ENCODE data around the gene LRRC27. TPM values are rescaled to one million over a fixed set of nuclear protein-coding genes. Genes with fewer than 3 reads are reported as not detected.

The LRRC27 gene
- polyA plus RNA-seq (2013, experiment 1 of 2): 12.1 TPM
- 13.3 TPM for polyA plus RNA-seq (2013, experiment 2 of 2)

DNA sequence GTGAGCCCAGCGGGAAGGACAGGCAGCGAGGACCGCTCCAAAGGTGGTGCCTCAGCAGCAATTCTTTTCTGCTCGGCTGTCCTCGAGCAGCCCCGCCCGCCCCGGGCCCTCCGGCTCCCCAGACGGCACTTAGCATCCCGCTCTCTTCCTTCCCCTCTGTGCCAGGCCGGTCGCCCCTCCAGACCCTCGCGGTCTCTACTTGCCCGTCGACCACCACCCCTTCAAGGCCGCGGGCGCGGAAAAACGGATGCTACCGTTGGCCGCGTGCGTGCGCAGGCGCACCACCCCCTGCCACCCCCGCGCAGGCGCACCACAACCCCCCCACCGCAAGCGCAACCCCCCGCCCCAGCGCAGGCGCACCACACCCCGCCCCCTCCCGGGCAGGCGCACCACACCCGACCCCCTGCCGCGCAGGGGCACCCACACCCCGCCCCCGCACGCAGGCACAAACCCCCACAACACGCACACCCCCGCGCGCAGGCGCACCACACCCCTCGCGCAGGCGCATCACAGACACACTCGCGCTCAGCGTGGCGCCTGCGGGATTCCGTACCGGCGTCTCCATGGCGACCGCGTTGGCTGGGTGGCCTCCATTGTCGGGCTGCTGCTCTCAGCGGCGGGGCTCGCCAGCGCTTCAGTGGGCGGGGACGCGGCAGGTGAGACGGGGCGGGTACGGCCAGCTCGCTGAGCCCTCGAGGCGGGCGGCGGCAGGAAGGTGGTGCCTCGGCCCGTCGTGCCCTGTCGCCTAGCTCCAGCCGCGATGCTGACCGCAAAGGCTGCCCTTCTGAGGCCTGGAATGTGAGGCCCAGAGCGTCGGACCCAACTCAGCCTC is at the start of gene LRRC27:
TSS of gene LRRC27 (plus strand) at position 593 of the 832 bp plus-strand sequence. CDS start 1,332 bp downstream, outside the sequence.
- peak within 1 kb of the TSS; percentile 80 for H4K91ac ChIP-seq (ENCODE audit: low read length)
- H2BK5ac ChIP-seq (ENCODE audit: low read depth, low read length, poor library complexity, severe bottlenecking): peak within 1 kb of the TSS; percentile 11
- peak within 1 kb of the TSS; percentile 87 for H2BK120ac ChIP-seq (ENCODE audit: low read depth, low read length)
- no peaks in the 10 kb centered on the region for H3K9me3 ChIP-seq (ENCODE audit: control insufficient read depth, low read length)
- peak within 1 kb of the TSS; percentile 87 for H3K4me2 ChIP-seq (ENCODE audit: low read length, poor library complexity, severe bottlenecking)
- peak within 1 kb of the TSS; percentile 94 for H4K8ac ChIP-seq (ENCODE audit: low read length)
- no peak within 1 kb of the TSS for H3K23ac ChIP-seq (ENCODE audit: low read length in 2 of 2)
- peak; percentile 97 for DNase-seq
- H3K27me3 ChIP-seq (ENCODE audit: control insufficient read depth in 1 of 2, insufficient read depth in 1 of 2, low read length in 2 of 2): no peaks in the 10 kb centered on the region
- peak within 1 kb of the TSS; percentile 76 to 100 for H3K4me3 ChIP-seq (ENCODE audit: insufficient read depth in 1 of 2, low read depth in 1 of 2, low read length in 2 of 2)
- H3K14ac ChIP-seq (ENCODE audit: low read length in 2 of 2): peak within 1 kb of the TSS in 1 of 2 experiments; percentile 98
- H3K79me1 ChIP-seq (replicated peaks; ENCODE audit: low read length, poor library complexity, severe bottlenecking): peaks cover 1% of the 10 kb centered on the region
- peak within 1 kb of the TSS; percentile 65 for H3K27ac ChIP-seq (ENCODE audit: low read length, poor library complexity, severe bottlenecking)
- under 1% methylated on average over 36 of the region's 89 CpGs for WGBS
- H2AFZ ChIP-seq (ENCODE audit: low read depth, low read length): peak within 1 kb of the TSS; percentile 85
- peak within 1 kb of the TSS; percentile 88 for H3K4ac ChIP-seq (ENCODE audit: low read depth in 1 of 2, low read length in 2 of 2)
- H2BK15ac ChIP-seq (ENCODE audit: low read depth, poor library complexity, severe bottlenecking): peak within 1 kb of the TSS; percentile 62
- peak within 1 kb of the TSS; percentile 4 for H2AK5ac ChIP-seq (ENCODE audit: low read length, severe bottlenecking)
- H3K36me3 ChIP-seq (ENCODE audit: control insufficient read depth in 1 of 2, insufficient read depth in 2 of 2, low read depth in 1 of 2, low read length in 2 of 2): peaks cover 3 to 20% of the 10 kb centered on the region in 2 experiments
- peak within 1 kb of the TSS; percentile 85 to 96 for H3K18ac ChIP-seq (ENCODE audit: low read depth in 1 of 2, low read length in 2 of 2)
- peak within 1 kb of the TSS; percentile 96 for H3K9ac ChIP-seq (ENCODE audit: low read length)
- peak within 1 kb of the TSS; percentile 17 to 92 for H2BK12ac ChIP-seq (ENCODE audit: low read length in 2 of 2)
- H3K4me1 ChIP-seq (ENCODE audit: control insufficient read depth, insufficient read depth, low read depth, low read length): peaks cover 10% of the 10 kb centered on the region

DNA sequence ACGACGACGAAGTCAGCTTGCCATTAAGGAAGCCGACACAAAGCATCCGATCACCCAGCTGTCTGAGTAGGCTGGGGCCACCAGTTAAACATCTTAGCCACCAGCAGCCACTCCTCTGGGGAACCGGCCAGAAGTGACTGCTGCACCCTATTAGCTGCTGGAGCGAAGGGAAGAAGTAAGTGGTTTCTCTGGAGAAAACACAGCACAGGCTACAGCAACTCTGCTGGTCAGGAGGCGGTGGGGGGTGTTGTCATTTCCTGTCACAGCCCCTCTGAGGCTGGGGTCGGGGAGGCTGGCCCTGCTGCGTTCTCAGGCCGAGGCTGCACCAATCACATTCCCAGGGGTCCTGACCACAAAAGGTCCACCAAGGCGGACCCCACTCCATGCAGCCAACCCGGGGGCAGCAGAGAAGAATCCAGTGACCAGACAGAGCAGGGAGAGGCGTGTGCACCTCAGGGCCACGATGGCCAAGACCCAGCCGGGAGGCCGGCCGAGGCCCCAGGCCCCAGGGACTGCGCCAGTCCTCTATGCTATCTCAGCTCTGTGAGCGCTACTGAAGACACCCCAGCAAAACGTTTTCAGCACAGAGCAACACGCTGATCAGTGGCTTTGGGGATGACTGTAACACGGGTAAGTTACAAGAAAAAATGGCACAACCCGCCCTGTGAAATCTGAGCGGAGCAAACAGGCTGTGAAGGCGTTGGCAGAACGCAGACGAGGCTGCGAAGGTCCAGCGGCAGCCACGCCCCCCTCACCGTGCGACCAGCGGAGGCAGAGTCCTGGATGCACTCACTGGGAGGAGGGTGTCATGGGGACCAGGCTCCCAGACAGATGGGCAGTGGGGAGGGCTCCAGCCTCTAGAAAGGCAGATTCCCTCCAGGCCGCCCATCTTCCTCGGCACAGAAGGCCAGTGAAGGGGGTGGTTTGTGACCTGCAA is 49.1 kb upstream of the LRRC27 start:
- Histone ChIP-seq H2BK12ac (ENCODE audit: low read length in 2 of 2) (no peak overlapping the region), H2BK5ac (ENCODE audit: low read depth, low read length, poor library complexity, severe bottlenecking) (no peak overlapping the region), H3K9ac (ENCODE audit: low read length) (no peak overlapping the region), H3K4me3 (ENCODE audit: insufficient read depth in 1 of 2, low read depth in 1 of 2, low read length in 2 of 2) (peak overlapping the region in 1 of 2 experiments; percentile 29), H3K36me3 (ENCODE audit: control insufficient read depth in 1 of 2, insufficient read depth in 2 of 2, low read depth in 1 of 2, low read length in 2 of 2) (no peaks in the 10 kb centered on the region), H4K91ac (ENCODE audit: low read length) (peak overlapping the region; percentile 2), H2BK120ac (ENCODE audit: low read depth, low read length) (no peak overlapping the region), H4K8ac (ENCODE audit: low read length) (no peak overlapping the region), H3K4ac (ENCODE audit: low read depth in 1 of 2, low read length in 2 of 2) (no peak overlapping the region), H3K14ac (ENCODE audit: low read length in 2 of 2) (no peak overlapping the region), H2BK15ac (ENCODE audit: low read depth, poor library complexity, severe bottlenecking) (no peak overlapping the region), H3K4me1 (ENCODE audit: control insufficient read depth, insufficient read depth, low read depth, low read length) (peaks cover 2% of the 10 kb centered on the region), H2AFZ (ENCODE audit: low read depth, low read length) (no peak overlapping the region), H3K18ac (ENCODE audit: low read depth in 1 of 2, low read length in 2 of 2) (no peak overlapping the region), H3K27me3 (ENCODE audit: control insufficient read depth in 1 of 2, insufficient read depth in 1 of 2, low read length in 2 of 2) (peaks cover 23 to 30% of the 10 kb centered on the region in 2 experiments), H3K9me3 (ENCODE audit: control insufficient read depth, low read length) (no peaks in the 10 kb centered on the region), H3K4me2 (ENCODE audit: low read length, poor library complexity, severe bottlenecking) (no peak overlapping the region), H3K79me1 (replicated peaks; ENCODE audit: low read length, poor library complexity, severe bottlenecking) (peaks cover 15% of the 10 kb centered on the region), H2AK5ac (ENCODE audit: low read length, severe bottlenecking) (no peak overlapping the region), H3K27ac (ENCODE audit: low read length, poor library complexity, severe bottlenecking) (no peak overlapping the region), H3K23ac (ENCODE audit: low read length in 2 of 2) (no peak overlapping the region)
- 76% methylated on average over 36 of the region's 36 CpGs for WGBS
- DNase-seq: no peak

DNA sequence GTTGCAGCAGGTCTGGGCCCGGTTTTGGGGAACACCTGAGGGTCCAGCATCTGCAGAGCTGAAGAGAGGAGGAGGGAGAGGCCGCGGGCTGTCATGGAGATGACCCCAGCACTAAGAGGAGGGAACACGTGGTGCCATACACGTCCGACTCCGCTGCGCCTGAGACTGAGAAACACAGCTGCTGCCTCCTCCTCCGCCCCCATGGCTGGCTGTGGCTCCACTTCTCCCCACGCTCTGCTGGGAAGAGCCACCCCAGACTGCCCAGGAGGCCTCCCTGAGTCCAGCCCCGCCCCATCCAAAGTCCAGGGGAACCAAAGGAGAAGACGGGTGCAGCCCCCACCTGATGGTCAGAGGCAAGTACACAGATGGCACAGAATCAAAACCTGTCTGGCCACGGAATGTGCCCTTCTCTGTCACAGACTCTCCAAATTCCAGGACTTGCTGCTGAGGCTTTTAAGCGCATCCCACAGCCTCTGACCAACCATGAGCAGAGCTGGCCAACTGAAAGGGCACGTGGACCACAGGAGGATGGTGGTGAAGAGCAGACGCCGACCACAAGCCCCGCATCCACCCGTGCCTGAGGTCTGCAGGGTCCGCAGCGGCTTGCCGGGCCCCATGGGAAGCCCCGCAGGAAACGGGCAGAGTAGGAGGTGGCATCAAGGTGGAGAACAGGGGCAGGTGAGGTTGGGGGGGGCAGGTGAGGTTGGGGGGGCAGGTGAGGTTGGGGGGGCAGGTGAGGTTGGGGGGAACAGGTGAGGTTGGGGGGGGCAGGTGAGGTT is 48.2 kb upstream of the LRRC27 start:
- H2AFZ ChIP-seq (ENCODE audit: low read depth, low read length): no peak overlapping the region
- H4K8ac ChIP-seq (ENCODE audit: low read length): no peak overlapping the region
- H3K4ac ChIP-seq (ENCODE audit: low read depth in 1 of 2, low read length in 2 of 2): no peak overlapping the region
- no peak overlapping the region for H2BK120ac ChIP-seq (ENCODE audit: low read depth, low read length)
- peaks cover 2% of the 10 kb centered on the region for H3K4me1 ChIP-seq (ENCODE audit: control insufficient read depth, insufficient read depth, low read depth, low read length)
- DNase-seq: no peak
- no peak overlapping the region for H4K91ac ChIP-seq (ENCODE audit: low read length)
- H3K14ac ChIP-seq (ENCODE audit: low read length in 2 of 2): no peak overlapping the region
- no peaks in the 10 kb centered on the region for H3K36me3 ChIP-seq (ENCODE audit: control insufficient read depth in 1 of 2, insufficient read depth in 2 of 2, low read depth in 1 of 2, low read length in 2 of 2)
- no peak overlapping the region for H3K9ac ChIP-seq (ENCODE audit: low read length)
- H3K27me3 ChIP-seq (ENCODE audit: control insufficient read depth in 1 of 2, insufficient read depth in 1 of 2, low read length in 2 of 2): peaks cover 23 to 32% of the 10 kb centered on the region in 2 experiments
- H3K79me1 ChIP-seq (replicated peaks; ENCODE audit: low read length, poor library complexity, severe bottlenecking): peaks cover 15% of the 10 kb centered on the region
- no peak overlapping the region for H2BK12ac ChIP-seq (ENCODE audit: low read length in 2 of 2)
- H3K27ac ChIP-seq (ENCODE audit: low read length, poor library complexity, severe bottlenecking): no peak overlapping the region
- H3K9me3 ChIP-seq (ENCODE audit: control insufficient read depth, low read length): peaks cover 6% of the 10 kb centered on the region
- H2BK15ac ChIP-seq (ENCODE audit: low read depth, poor library complexity, severe bottlenecking): no peak overlapping the region
- 84% methylated on average over 24 of the region's 24 CpGs for WGBS
- H3K4me3 ChIP-seq (ENCODE audit: insufficient read depth in 1 of 2, low read depth in 1 of 2, low read length in 2 of 2): no peak overlapping the region
- H2BK5ac ChIP-seq (ENCODE audit: low read depth, low read length, poor library complexity, severe bottlenecking): no peak overlapping the region
- no peak overlapping the region for H3K23ac ChIP-seq (ENCODE audit: low read length in 2 of 2)
- H3K4me2 ChIP-seq (ENCODE audit: low read length, poor library complexity, severe bottlenecking): no peak overlapping the region
- no peak overlapping the region for H2AK5ac ChIP-seq (ENCODE audit: low read length, severe bottlenecking)
- no peak overlapping the region for H3K18ac ChIP-seq (ENCODE audit: low read depth in 1 of 2, low read length in 2 of 2)

Data from mesenchymal stem cell (in vitro differentiated cells and primary cell).